ENCODE results near the gene SRRM1.
"Not testable (repeated sequence)": the region's sequence is repeated elsewhere in the genome, so short reads cannot be mapped to it uniquely, and the experiment has no call there.

The SRRM1 gene

DNA sequence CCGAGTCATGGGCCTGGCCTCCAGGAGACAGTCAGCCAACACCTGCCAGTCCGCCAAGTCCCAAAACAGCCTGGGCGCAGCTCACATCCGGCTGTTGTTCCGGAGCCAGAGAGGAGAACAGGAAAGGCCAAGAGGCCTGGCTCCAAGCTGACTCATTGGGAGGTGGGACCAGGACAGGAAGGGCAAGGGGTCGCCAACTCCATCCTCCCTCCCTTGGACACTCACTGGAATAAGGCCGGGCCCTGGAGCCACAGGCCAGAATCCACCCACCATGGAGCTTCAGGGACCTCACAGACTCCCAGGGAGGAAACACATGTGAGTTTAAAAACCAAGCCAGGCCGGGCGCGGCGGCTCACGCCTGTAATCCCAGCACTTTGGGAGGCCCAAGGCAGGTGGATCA is 77.0 kb downstream of the SRRM1 start:
- DNase-seq (ENCODE audit: low read depth), result no peak

DNA sequence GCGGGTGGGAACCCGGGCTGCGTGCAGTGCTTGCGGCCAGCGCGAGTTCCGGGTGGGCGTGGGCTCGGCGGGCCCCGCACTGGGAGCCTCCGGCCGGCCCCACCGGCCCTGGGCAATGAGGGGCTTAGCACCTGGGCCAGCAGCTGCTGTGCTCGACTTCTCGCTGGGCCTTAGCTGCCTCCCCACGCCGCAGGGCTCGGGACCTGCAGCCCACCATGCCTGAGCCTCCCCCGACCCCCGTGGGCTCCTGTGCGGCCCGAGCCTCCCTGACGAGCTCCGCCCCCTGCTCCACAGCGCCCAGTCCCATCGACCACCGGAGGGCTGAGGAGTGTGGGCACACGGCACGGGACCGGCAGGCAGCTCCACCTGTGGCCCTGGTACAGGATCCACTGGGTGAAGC is 78.4 kb downstream of the SRRM1 start:
- no peak for DNase-seq (ENCODE audit: low read depth)

DNA sequence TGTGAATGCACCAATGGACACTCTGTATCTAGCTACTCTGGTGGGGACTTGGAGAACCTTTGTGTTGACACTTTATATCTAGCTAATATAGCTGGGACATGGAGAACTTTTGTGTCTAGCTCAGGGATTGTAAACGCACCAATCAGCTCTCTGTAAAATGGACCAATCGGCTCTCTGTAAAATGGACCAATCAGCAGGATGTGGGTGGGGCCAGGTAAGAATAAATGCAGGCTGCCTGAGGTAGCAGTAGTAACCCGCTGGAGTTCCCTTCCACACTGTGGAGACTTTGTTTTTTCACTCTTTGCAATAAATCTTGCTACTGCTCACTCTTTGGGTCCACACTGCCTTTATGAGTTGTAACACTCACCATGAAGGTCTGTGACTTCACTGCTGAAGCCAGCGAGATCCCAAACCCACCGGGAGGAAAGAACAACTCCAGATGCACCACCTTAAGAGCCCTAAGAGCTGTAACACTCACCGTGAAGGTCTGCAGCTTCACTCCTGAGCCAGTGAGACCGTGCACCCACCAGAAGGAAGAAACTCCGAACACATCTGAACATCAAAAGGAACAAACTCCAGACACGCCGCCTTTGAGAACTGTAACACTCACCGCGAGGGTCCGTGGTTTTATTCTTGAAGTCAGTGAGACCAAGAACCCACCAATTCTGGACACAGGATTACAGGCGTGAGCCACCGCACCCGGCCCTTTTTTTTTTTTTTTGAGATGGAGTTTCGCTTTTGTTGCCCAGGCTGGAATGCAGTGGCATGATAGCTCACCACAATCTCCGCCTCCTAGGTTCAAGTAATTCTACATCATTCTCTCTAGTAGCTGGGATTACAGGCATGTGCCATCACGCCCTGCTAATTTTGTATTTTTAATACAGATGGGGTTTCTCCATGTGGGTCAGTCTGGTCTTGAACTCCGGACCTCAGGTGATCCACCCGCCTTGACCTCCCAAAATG is 79.3 kb downstream of the SRRM1 start:
- DNase-seq (ENCODE audit: low read depth), result not testable (repeated sequence)
